ENCODE measurements around the gene HDAC11. TPM values are rescaled to one million over a fixed set of nuclear protein-coding genes. Genes with fewer than 3 reads are reported as not detected.

The HDAC11 gene
- total and polyA plus RNA-seq, 2 of the 4 experiments (the other 2 are of a cell fraction): 9.1 to 11.4 TPM

- Histone ChIP-seq H4K20me1 (ENCODE audit: insufficient read depth, low read length) (no peaks in the 10 kb centered on the region), H3K4ac (ENCODE audit: low read depth, low read length) (no peak overlapping the region), H3K9me3 (ENCODE audit: control insufficient read depth, insufficient read depth, low read length) (no peaks in the 10 kb centered on the region), H3K27ac (ENCODE audit: insufficient read depth, low read length) (no peak overlapping the region), H3K36me3 (ENCODE audit: control insufficient read depth, insufficient read depth, low read length) (no peaks in the 10 kb centered on the region), H3K4me2 (ENCODE audit: low read depth, low read length) (no peak overlapping the region), H3K27me3 (ENCODE audit: control insufficient read depth, insufficient read depth, low read length) (no peaks in the 10 kb centered on the region), H3K23ac (ENCODE audit: low read depth, low read length) (no peak overlapping the region), H2AK9ac (replicated peaks; ENCODE audit: low read depth, low read length, poor library complexity) (peak overlapping the region; percentile 60), H3K14ac (replicated peaks; ENCODE audit: low read depth, low read length) (no peak overlapping the region), H2AFZ (replicated peaks; ENCODE audit: low read length, poor library complexity) (peak overlapping the region; percentile 14), H3K4me3 (ENCODE audit: insufficient read depth, low read depth, low read length) (no peak overlapping the region), H3K9ac (ENCODE audit: low read depth, low read length) (no peak overlapping the region), H4K5ac (ENCODE audit: low read depth, low read length) (no peak overlapping the region), H3K9me1 (ENCODE audit: insufficient read depth, low read length) (peaks cover 9% of the 10 kb centered on the region; the same call in 1 of the 2 replicates), H4K91ac (ENCODE audit: insufficient read depth, low read depth, low read length) (no peak overlapping the region), H2BK15ac (ENCODE audit: low read depth, low read length) (no peak overlapping the region), H2BK20ac (ENCODE audit: low read depth, low read length) (no peak overlapping the region), H2AK5ac (ENCODE audit: low read depth, low read length) (no peak overlapping the region), H2BK5ac (ENCODE audit: low read depth, low read length, poor library complexity, severe bottlenecking) (no peak overlapping the region), H3K18ac (ENCODE audit: low read depth, low read length) (no peak overlapping the region), H2BK120ac (ENCODE audit: low read depth, low read length) (no peak overlapping the region), H3K56ac (ENCODE audit: extremely low read depth, insufficient read depth, low read length) (no peak overlapping the region), H4K8ac (ENCODE audit: low read depth in 2 of 2, low read length in 2 of 2) (no peak overlapping the region), H3K4me1 (ENCODE audit: control insufficient read depth, insufficient read depth, low read length) (peaks cover 10% of the 10 kb centered on the region), H3K79me1 (ENCODE audit: low read depth in 1 of 2, low read length in 2 of 2) (no peaks in the 10 kb centered on the region)
- no TSS peak for BruUV-seq (replicated peaks)
- ChIA-PET CTCF (no interaction called here), POLR2A (ENCODE audit: unreplicated experiment) (no interaction called here)
- dilution Hi-C loops (cut with HindIII; ENCODE audit: low sequenced_read_pairs, unreplicated experiment) (no loop called here), in situ Hi-C loops (cut with MboI; ENCODE audit: low sequenced_read_pairs) (no loop called here), intact Hi-C loops (cut with micrococcal nuclease) (no loop called here)
- 94% methylated on average over 4 of the region's 15 CpGs; no CpG with 5 or more reads in 1 of the 2 experiments for WGBS, 2 experiments (ENCODE audit: extremely low coverage in 2 of 2, insufficient read length in 1 of 2)
- TF ChIP-seq CEBPB (IDR thresholded peaks at IDR 0.05; ENCODE audit: low read depth, low read length) (no peak), RAD21 (IDR thresholded peaks at IDR 0.05; ENCODE audit: low read length) (no peak), RCOR1 (IDR thresholded peaks at IDR 0.05; ENCODE audit: insufficient replicate concordance, low read length) (no peak), SMC3 (IDR thresholded peaks at IDR 0.05; ENCODE audit: low read depth, low read length) (no peak), MXI1 (IDR thresholded peaks at IDR 0.05; ENCODE audit: borderline replicate concordance, low read depth, low read length) (no peak), USF2 (IDR thresholded peaks at IDR 0.05; ENCODE audit: low read depth, low read length) (no peak), FOS (IDR thresholded peaks at IDR 0.05; ENCODE audit: low read depth, low read length) (no peak), MAZ (IDR thresholded peaks at IDR 0.05; ENCODE audit: borderline replicate concordance, low read depth, low read length) (no peak), MAFK (IDR thresholded peaks at IDR 0.05; ENCODE audit: low read depth, low read length) (no peak), CHD1 (IDR thresholded peaks at IDR 0.05; ENCODE audit: low read depth, low read length) (no peak), BHLHE40 (IDR thresholded peaks at IDR 0.05; ENCODE audit: low read depth, low read length) (no peak), NFE2L2 (IDR thresholded peaks at IDR 0.05; ENCODE audit: low read depth, low read length) (no peak), RFX5 (IDR thresholded peaks at IDR 0.05; ENCODE audit: low read depth, low read length) (no peak), POLR2A (IDR thresholded peaks at IDR 0.05; ENCODE audit: low read depth, low read length) (no peak)
- TF ChIP-seq, protein P1, sequence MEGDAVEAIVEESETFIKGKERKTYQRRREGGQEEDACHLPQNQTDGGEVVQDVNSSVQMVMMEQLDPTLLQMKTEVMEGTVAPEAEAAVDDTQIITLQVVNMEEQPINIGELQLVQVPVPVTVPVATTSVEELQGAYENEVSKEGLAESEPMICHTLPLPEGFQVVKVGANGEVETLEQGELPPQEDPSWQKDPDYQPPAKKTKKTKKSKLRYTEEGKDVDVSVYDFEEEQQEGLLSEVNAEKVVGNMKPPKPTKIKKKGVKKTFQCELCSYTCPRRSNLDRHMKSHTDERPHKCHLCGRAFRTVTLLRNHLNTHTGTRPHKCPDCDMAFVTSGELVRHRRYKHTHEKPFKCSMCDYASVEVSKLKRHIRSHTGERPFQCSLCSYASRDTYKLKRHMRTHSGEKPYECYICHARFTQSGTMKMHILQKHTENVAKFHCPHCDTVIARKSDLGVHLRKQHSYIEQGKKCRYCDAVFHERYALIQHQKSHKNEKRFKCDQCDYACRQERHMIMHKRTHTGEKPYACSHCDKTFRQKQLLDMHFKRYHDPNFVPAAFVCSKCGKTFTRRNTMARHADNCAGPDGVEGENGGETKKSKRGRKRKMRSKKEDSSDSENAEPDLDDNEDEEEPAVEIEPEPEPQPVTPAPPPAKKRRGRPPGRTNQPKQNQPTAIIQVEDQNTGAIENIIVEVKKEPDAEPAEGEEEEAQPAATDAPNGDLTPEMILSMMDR (conservative IDR thresholded peaks at IDR 0.05; ENCODE audit: low read depth, low read length): no peak
- TF ChIP-seq, protein P2, sequence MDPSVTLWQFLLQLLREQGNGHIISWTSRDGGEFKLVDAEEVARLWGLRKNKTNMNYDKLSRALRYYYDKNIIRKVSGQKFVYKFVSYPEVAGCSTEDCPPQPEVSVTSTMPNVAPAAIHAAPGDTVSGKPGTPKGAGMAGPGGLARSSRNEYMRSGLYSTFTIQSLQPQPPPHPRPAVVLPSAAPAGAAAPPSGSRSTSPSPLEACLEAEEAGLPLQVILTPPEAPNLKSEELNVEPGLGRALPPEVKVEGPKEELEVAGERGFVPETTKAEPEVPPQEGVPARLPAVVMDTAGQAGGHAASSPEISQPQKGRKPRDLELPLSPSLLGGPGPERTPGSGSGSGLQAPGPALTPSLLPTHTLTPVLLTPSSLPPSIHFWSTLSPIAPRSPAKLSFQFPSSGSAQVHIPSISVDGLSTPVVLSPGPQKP (IDR thresholded peaks at IDR 0.05; ENCODE audit: borderline replicate concordance, low read depth, low read length): no peak
- ATAC-seq (ENCODE audit: low read depth) (no peak), DNase-seq (no peak)
These were observed 29.1 kb downstream of the HDAC11 start for GRCh38 chr3:13509059-13509815.

Data from IMR-90 (cell line).